ENCODE measurements around the gene DOCK8. TPM values are rescaled to one million over a fixed set of nuclear protein-coding genes. Genes with fewer than 3 reads are reported as not detected.

The DOCK8 gene
- total and polyA plus RNA-seq, 2 of the 4 experiments (the other 2 are of a cell fraction): not detected

DNA sequence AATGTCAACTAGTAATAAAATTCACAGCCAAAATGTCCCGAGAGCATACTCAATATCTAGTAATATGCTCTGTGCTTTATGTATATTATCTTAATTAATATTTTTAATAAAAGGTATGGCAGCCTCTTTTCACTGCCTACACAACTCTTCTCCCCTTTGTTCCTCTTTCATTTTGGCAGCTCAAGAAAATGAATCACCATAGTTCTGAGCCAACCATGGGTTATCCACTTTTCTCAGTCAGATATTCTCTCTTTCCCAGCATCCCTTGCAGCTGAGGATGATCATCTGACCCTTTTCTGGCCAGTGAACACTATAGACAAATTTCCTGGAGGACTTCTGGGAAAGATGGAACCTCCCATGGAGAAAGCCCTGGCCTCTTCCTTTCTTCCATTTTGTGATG, 8.2 kb upstream of the DOCK8 start:
- no CpG with 5 or more reads among the region's 1 CpG for WGBS, 2 experiments (ENCODE audit: extremely low coverage in 2 of 2, insufficient read length in 1 of 2)
- Histone ChIP-seq H2BK5ac (ENCODE audit: low read depth, low read length, poor library complexity, severe bottlenecking) (no peak overlapping the region), H2BK15ac (ENCODE audit: low read depth, low read length) (no peak overlapping the region), H3K9me1 (ENCODE audit: insufficient read depth, low read length) (no peaks in the 10 kb centered on the region), H3K4me2 (ENCODE audit: low read depth, low read length) (no peak overlapping the region), H3K18ac (ENCODE audit: low read depth, low read length) (no peak overlapping the region), H3K4me3 (ENCODE audit: insufficient read depth, low read depth, low read length) (no peak overlapping the region), H2BK20ac (ENCODE audit: low read depth, low read length) (no peak overlapping the region), H3K27me3 (ENCODE audit: control insufficient read depth, insufficient read depth, low read length) (no peaks in the 10 kb centered on the region; the same call in 1 of the 2 replicates), H3K79me1 (ENCODE audit: low read depth in 1 of 2, low read length in 2 of 2) (no peaks in the 10 kb centered on the region), H3K56ac (ENCODE audit: extremely low read depth, insufficient read depth, low read length) (no peak overlapping the region), H3K36me3 (ENCODE audit: control insufficient read depth, insufficient read depth, low read length) (no peaks in the 10 kb centered on the region), H2BK120ac (ENCODE audit: low read depth, low read length) (no peak overlapping the region), H3K23ac (ENCODE audit: low read depth, low read length) (no peak overlapping the region), H3K4ac (ENCODE audit: low read depth, low read length) (no peak overlapping the region), H3K4me1 (ENCODE audit: control insufficient read depth, insufficient read depth, low read length) (no peaks in the 10 kb centered on the region), H3K14ac (replicated peaks; ENCODE audit: low read depth, low read length) (no peak overlapping the region), H3K9me3 (ENCODE audit: control insufficient read depth, insufficient read depth, low read length) (no peaks in the 10 kb centered on the region), H2AFZ (replicated peaks; ENCODE audit: low read length, poor library complexity) (no peak overlapping the region), H2AK9ac (replicated peaks; ENCODE audit: low read depth, low read length, poor library complexity) (no peak overlapping the region), H4K8ac (ENCODE audit: low read depth in 2 of 2, low read length in 2 of 2) (no peak overlapping the region), H4K91ac (ENCODE audit: insufficient read depth, low read depth, low read length) (no peak overlapping the region), H4K20me1 (ENCODE audit: insufficient read depth, low read length) (no peaks in the 10 kb centered on the region), H3K27ac (ENCODE audit: insufficient read depth, low read length) (no peak overlapping the region), H2AK5ac (ENCODE audit: low read depth, low read length) (no peak overlapping the region), H3K9ac (ENCODE audit: low read depth, low read length) (no peak overlapping the region), H4K5ac (ENCODE audit: low read depth, low read length) (no peak overlapping the region)
- no peak for DNase-seq
- ChIA-PET CTCF (no interaction called here), POLR2A (ENCODE audit: unreplicated experiment) (no interaction called here)
- TF ChIP-seq MAFK (IDR thresholded peaks at IDR 0.05; ENCODE audit: low read depth, low read length) (no peak), CEBPB (IDR thresholded peaks at IDR 0.05; ENCODE audit: low read depth, low read length) (no peak), RFX5 (IDR thresholded peaks at IDR 0.05; ENCODE audit: low read depth, low read length) (no peak), POLR2A (IDR thresholded peaks at IDR 0.05; ENCODE audit: low read depth, low read length) (no peak), SMC3 (IDR thresholded peaks at IDR 0.05; ENCODE audit: low read depth, low read length) (no peak), RAD21 (IDR thresholded peaks at IDR 0.05; ENCODE audit: low read length) (no peak), BHLHE40 (IDR thresholded peaks at IDR 0.05; ENCODE audit: low read depth, low read length) (no peak), NFE2L2 (IDR thresholded peaks at IDR 0.05; ENCODE audit: low read depth, low read length) (no peak), USF2 (IDR thresholded peaks at IDR 0.05; ENCODE audit: low read depth, low read length) (no peak), FOS (IDR thresholded peaks at IDR 0.05; ENCODE audit: low read depth, low read length) (no peak), CTCF (conservative IDR thresholded peaks at IDR 0.05; ENCODE audit: low read depth, low read length) (no peak), MXI1 (IDR thresholded peaks at IDR 0.05; ENCODE audit: borderline replicate concordance, low read depth, low read length) (no peak), MAZ (IDR thresholded peaks at IDR 0.05; ENCODE audit: borderline replicate concordance, low read depth, low read length) (no peak)
- ATAC-seq (ENCODE audit: low read depth): no peak
- intact Hi-C loops (cut with micrococcal nuclease) (no loop called here), in situ Hi-C loops (cut with MboI; ENCODE audit: low sequenced_read_pairs) (no loop called here), dilution Hi-C loops (cut with HindIII; ENCODE audit: low sequenced_read_pairs, unreplicated experiment) (no loop called here)
- no TSS peak for BruUV-seq (replicated peaks)
